GM19397 (cell line): Measurements from ENCODE around the gene MFN2.
"Not testable (repeated sequence)": the region's sequence is repeated elsewhere in the genome, so short reads cannot be mapped to it uniquely, and the experiment has no call there.

Experiments used
- ATAC-seq: cut with Tn5 transposase; IDR thresholded peaks from one replicate; pipeline ENCODE4 v1.9.1; 2021; ENCODE audit warnings: mild to moderate bottlenecking, moderate library complexity; ENCODE audit not compliant: unreplicated experiment

The MFN2 gene

GRCh38 chr1:12019858-12020509 lies 39.7 kb downstream of the MFN2 start:
- no peak for ATAC-seq

GRCh38 chr1:12021616-12022015 lies 41.4 kb downstream of the MFN2 start:
- ATAC-seq = no peak

GRCh38 chr1:12022036-12022435 lies 41.8 kb downstream of the MFN2 start:
- ATAC-seq = no peak

GRCh38 chr1:12026586-12026985 lies 46.3 kb downstream of the MFN2 start:
- ATAC-seq = no peak

- ATAC-seq = no peak
Measured at GRCh38 chr1:12028248-12028647, 48.0 kb downstream of the MFN2 start.

- no peak for ATAC-seq
Measured at GRCh38 chr1:12028957-12029511, 48.8 kb downstream of the MFN2 start.

GRCh38 chr1:12029720-12030339 lies 49.6 kb downstream of the MFN2 start:
- ATAC-seq = no peak

- ATAC-seq = no peak
Measured at GRCh38 chr1:12031039-12031980, 51.1 kb downstream of the MFN2 start.

- ATAC-seq = no peak
Measured at GRCh38 chr1:12032161-12032621, 51.9 kb downstream of the MFN2 start.

GRCh38 chr1:12033441-12033840 lies 53.2 kb downstream of the MFN2 start:
- not testable (repeated sequence) for ATAC-seq

GRCh38 chr1:12034381-12034801 lies 54.1 kb downstream of the MFN2 start:
- no peak for ATAC-seq

- no peak for ATAC-seq
Measured at GRCh38 chr1:12035312-12035711, 55.1 kb downstream of the MFN2 start.

GRCh38 chr1:12037486-12038355 lies 57.5 kb downstream of the MFN2 start:
- no peak for ATAC-seq

GRCh38 chr1:12038356-12039163 lies 58.3 kb downstream of the MFN2 start:
- no peak for ATAC-seq

GRCh38 chr1:12039164-12039525 lies 58.9 kb downstream of the MFN2 start:
- no peak for ATAC-seq

- ATAC-seq = peak; percentile 29
Measured at GRCh38 chr1:12039824-12040456, 59.7 kb downstream of the MFN2 start.

GRCh38 chr1:12040457-12041051 lies 60.3 kb downstream of the MFN2 start:
- ATAC-seq = peak; percentile 63

- ATAC-seq = not testable (repeated sequence)
Measured at GRCh38 chr1:12044187-12044877, 64.1 kb downstream of the MFN2 start.
